NCI-H2029 (cell line): ENCODE measurements around the gene ELL3.

Source experiments
- DNase-seq: peaks from one replicate; lab custom pipeline; 2025; lab: John Stamatoyannopoulos, UW

The ELL3 gene

GRCh38 chr15:43723151-43723550 lies 53.6 kb downstream of the ELL3 start:
- DNase-seq: no peak
